ENCODE measurements around the gene ARMC2. TPM values are rescaled to one million over a fixed set of nuclear protein-coding genes. Genes with fewer than 3 reads are reported as not detected.

The ARMC2 gene
- total and polyA plus RNA-seq, 2 experiments from 2014 or later: 2.7 to 4.4 TPM

- no peak for ATAC-seq
- Histone ChIP-seq H3K27ac (ENCODE audit: low read depth) (no peak overlapping the region), H3K4me3 (no peak overlapping the region), H3K4me2 (no peak overlapping the region), H3K9me2 (ENCODE audit: insufficient read depth) (no peaks in the 10 kb centered on the region), H3K79me2 (replicated peaks; ENCODE audit: insufficient read depth) (no peaks in the 10 kb centered on the region), H3K4me1 (ENCODE audit: insufficient read depth) (peaks cover 11% of the 10 kb centered on the region; the same call in 1 of the 2 replicates), H3F3A (replicated peaks; ENCODE audit: low read depth) (no peaks in the 10 kb centered on the region), H2AFZ (no peak overlapping the region), H3K36me3 (ENCODE audit: insufficient read depth) (no peaks in the 10 kb centered on the region), H4K20me1 (replicated peaks; ENCODE audit: insufficient read depth) (no peaks in the 10 kb centered on the region), H3K27me3 (ENCODE audit: insufficient read depth) (no peaks in the 10 kb centered on the region)
- no peak for DNase-seq (ENCODE audit: low spot score)
- Mint-ChIP-seq H3K36me3 (ENCODE audit: low read depth) (no peaks in the 10 kb centered on the region), H3K4me1 (peaks cover 33% of the 10 kb centered on the region), H3K4me3 (no peak overlapping the region), H3K27me3 (ENCODE audit: insufficient read depth, low read depth, poor library complexity) (peaks cover 4% of the 10 kb centered on the region), H3K9me3 (no peaks in the 10 kb centered on the region), H3K27ac (no peak overlapping the region)
- TF ChIP-seq EZH2 (IDR thresholded peaks at IDR 0.05; ENCODE audit: low read depth, unreplicated experiment): no peak
- no peak for TF ChIP-seq POLR2AphosphoS5 (IDR thresholded peaks at IDR 0.05; ENCODE audit: low read depth)
- TF ChIP-seq ETS1 (IDR thresholded peaks at IDR 0.05): no peak
- no peak for TF ChIP-seq EZH2phosphoT487 (IDR thresholded peaks at IDR 0.05; ENCODE audit: unreplicated experiment)
- TF ChIP-seq REST (IDR thresholded peaks at IDR 0.05; ENCODE audit: unreplicated experiment): no peak
- no peak for TF ChIP-seq ZNF331 (CRISPR knock-in tag; IDR thresholded peaks at IDR 0.05; ENCODE audit: low read depth)
- TF ChIP-seq JUNB (IDR thresholded peaks at IDR 0.05; ENCODE audit: unreplicated experiment): no peak
- no peak for TF ChIP-seq CTCF (conservative IDR thresholded peaks at IDR 0.05; ENCODE audit: low read depth in 2 of 2)
- TF ChIP-seq NANOG (IDR thresholded peaks at IDR 0.05; ENCODE audit: borderline replicate concordance): no peak
- TF ChIP-seq STAT1 (IDR thresholded peaks at IDR 0.05; ENCODE audit: unreplicated experiment): no peak
- TF ChIP-seq CREB1 (CRISPR knock-in tag; IDR thresholded peaks at IDR 0.05; ENCODE audit: low read depth): no peak
- no peak for TF ChIP-seq ZNF114 (CRISPR knock-in tag; IDR thresholded peaks at IDR 0.05)
Observed at GRCh38 chr6:108874470-108875160, 26.4 kb downstream of the ARMC2 start.

All from GM23338 (cell line).